HG02571 (cell line): ENCODE measurements around the gene EEF1E1.
"Not testable (repeated sequence)": the region's sequence is repeated elsewhere in the genome, so short reads cannot be mapped to it uniquely, and the experiment has no call there.

Source experiments
- ATAC-seq: cut with Tn5 transposase; IDR thresholded peaks from one replicate; pipeline ENCODE4 v1.9.1; 2021; ENCODE audit warnings: mild to moderate bottlenecking, moderate library complexity; ENCODE audit not compliant: unreplicated experiment

Gene EEF1E1

GRCh38 chr6:8064638-8065518, 37.5 kb downstream of the EEF1E1 start:
- ATAC-seq = no peak

GRCh38 chr6:8063761-8064637, 38.3 kb downstream of the EEF1E1 start, which contains the start of gene BLOC1S5:
Gene BLOC1S5 (minus strand): TSS chr6:8064389. CDS start chr6:8064376, 13 bp downstream.
- peak; percentile 83 for ATAC-seq

- ATAC-seq = no peak
Observed at GRCh38 chr6:8061736-8062135, 40.6 kb downstream of the EEF1E1 start.

GRCh38 chr6:8060346-8060745, 42.0 kb downstream of the EEF1E1 start:
- no peak for ATAC-seq

GRCh38 chr6:8059129-8059528, 43.2 kb downstream of the EEF1E1 start:
- no peak for ATAC-seq

- ATAC-seq = no peak
Observed at GRCh38 chr6:8057793-8058192, 44.6 kb downstream of the EEF1E1 start.

GRCh38 chr6:8057263-8057662, 45.1 kb downstream of the EEF1E1 start:
- ATAC-seq = no peak

- ATAC-seq = no peak
Observed at GRCh38 chr6:8054276-8054675, 48.1 kb downstream of the EEF1E1 start.

GRCh38 chr6:8047541-8048292, 54.6 kb downstream of the EEF1E1 start:
- ATAC-seq = no peak

- ATAC-seq = not testable (repeated sequence)
Observed at GRCh38 chr6:8045769-8046168, 56.6 kb downstream of the EEF1E1 start.

GRCh38 chr6:8043221-8043620, 59.1 kb downstream of the EEF1E1 start:
- ATAC-seq = no peak

GRCh38 chr6:8041913-8042583, 60.3 kb downstream of the EEF1E1 start:
- ATAC-seq = no peak

GRCh38 chr6:8034107-8034506, 68.2 kb downstream of the EEF1E1 start:
- ATAC-seq = not testable (repeated sequence)

GRCh38 chr6:8030920-8031319, 71.4 kb downstream of the EEF1E1 start:
- no peak for ATAC-seq
